ENCODE measurements around the gene VEGFA.

DNA sequence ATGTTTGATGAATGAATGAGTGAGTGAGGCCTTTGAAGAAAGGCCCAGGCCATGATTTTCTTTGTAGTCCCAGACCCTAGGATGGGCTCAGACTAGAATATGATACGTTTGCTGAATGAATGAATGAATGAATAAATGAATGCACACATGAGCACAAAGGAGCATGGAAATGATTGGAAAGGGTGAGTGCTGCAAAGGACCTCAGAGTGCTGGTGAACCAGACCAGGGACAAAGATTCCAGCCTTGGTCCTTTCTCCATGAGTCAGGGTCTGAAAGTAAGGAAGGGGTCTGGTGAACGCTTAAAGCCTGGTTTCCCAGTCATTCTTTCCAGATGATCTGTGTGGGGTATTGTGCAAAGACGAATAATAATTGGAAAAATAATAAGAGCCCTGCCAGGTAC is 42.4 kb upstream of the VEGFA start:
- TF ChIP-seq, protein P1, sequence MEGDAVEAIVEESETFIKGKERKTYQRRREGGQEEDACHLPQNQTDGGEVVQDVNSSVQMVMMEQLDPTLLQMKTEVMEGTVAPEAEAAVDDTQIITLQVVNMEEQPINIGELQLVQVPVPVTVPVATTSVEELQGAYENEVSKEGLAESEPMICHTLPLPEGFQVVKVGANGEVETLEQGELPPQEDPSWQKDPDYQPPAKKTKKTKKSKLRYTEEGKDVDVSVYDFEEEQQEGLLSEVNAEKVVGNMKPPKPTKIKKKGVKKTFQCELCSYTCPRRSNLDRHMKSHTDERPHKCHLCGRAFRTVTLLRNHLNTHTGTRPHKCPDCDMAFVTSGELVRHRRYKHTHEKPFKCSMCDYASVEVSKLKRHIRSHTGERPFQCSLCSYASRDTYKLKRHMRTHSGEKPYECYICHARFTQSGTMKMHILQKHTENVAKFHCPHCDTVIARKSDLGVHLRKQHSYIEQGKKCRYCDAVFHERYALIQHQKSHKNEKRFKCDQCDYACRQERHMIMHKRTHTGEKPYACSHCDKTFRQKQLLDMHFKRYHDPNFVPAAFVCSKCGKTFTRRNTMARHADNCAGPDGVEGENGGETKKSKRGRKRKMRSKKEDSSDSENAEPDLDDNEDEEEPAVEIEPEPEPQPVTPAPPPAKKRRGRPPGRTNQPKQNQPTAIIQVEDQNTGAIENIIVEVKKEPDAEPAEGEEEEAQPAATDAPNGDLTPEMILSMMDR (conservative IDR thresholded peaks at IDR 0.05; ENCODE audit: low read length) = no peak
- no peak for TF ChIP-seq EZH2phosphoT487 (IDR thresholded peaks at IDR 0.05; ENCODE audit: borderline replicate concordance)

Measured in Loucy (cell line).